ENCODE data around the gene PDIA5.

DNA sequence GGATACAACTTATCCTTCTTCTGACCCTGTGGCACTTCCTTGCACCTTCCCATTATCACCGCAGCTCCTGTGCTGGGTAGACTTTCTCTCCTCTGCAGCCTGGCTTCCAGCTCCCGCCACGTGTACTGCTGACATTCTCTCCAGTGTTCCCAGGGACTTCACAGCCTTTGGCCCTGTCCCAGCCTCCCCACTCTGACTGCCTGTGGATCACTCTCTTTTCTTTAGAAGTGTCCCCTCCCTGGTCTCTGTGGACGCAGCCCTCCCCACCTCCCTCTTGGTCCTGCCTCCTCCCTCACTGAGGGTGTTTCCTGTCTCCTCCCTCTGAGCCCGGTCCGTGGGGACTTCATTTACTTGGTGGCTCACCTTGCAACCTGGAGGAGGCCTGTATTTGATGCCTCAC lies 17.4 kb downstream of the PDIA5 start:
- TF ChIP-seq, protein P1, sequence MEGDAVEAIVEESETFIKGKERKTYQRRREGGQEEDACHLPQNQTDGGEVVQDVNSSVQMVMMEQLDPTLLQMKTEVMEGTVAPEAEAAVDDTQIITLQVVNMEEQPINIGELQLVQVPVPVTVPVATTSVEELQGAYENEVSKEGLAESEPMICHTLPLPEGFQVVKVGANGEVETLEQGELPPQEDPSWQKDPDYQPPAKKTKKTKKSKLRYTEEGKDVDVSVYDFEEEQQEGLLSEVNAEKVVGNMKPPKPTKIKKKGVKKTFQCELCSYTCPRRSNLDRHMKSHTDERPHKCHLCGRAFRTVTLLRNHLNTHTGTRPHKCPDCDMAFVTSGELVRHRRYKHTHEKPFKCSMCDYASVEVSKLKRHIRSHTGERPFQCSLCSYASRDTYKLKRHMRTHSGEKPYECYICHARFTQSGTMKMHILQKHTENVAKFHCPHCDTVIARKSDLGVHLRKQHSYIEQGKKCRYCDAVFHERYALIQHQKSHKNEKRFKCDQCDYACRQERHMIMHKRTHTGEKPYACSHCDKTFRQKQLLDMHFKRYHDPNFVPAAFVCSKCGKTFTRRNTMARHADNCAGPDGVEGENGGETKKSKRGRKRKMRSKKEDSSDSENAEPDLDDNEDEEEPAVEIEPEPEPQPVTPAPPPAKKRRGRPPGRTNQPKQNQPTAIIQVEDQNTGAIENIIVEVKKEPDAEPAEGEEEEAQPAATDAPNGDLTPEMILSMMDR (conservative IDR thresholded peaks at IDR 0.05; ENCODE audit: low read length), result no peak
- no peak for TF ChIP-seq EZH2phosphoT487 (IDR thresholded peaks at IDR 0.05; ENCODE audit: borderline replicate concordance, low read depth, low read length)
